ENCODE data around the gene RABL2B. TPM values are rescaled to one million over a fixed set of nuclear protein-coding genes. Genes with fewer than 3 reads are reported as not detected.

Gene RABL2B
- total RNA-seq, 1 experiment from 2014 or later, result 19.0 TPM

- no peak overlapping the region for H3K4me2 ChIP-seq (ENCODE audit: insufficient read depth, insufficient read length, low read length)
- no CpG with 5 or more reads among the region's 40 CpGs for WGBS (ENCODE audit: extremely low coverage, insufficient read length, low lambda C conversion rate)
- peaks cover 75% of the 10 kb centered on the region for H3K27me3 Mint-ChIP-seq (ENCODE audit: low read depth)
Observed at GRCh38 chr22:50719814-50720300, 63.6 kb downstream of the RABL2B start.

More at GRCh38 chr22:50719814-50720300, 63.6 kb downstream of the RABL2B start:
- no peak overlapping the region for H3K27ac ChIP-seq (ENCODE audit: insufficient read length, low read depth, low read length)
- Mint-ChIP-seq H3K27ac (no peak overlapping the region), H3K4me1 (peaks cover 8 to 14% of the 10 kb centered on the region in 2 experiments), H3K9me3 (peaks cover 0 to 4% of the 10 kb centered on the region in 2 experiments; a peak in 2 of 5 replicates), H3K4me3 (peak overlapping the region; percentile 14 to 71; a peak in 3 of 5 replicates), H3K36me3 (ENCODE audit: insufficient read depth in 1 of 3, low read depth in 3 of 3) (peaks cover 4 to 13% (median 9%) of the 10 kb centered on the region in 3 experiments; a peak in 6 of 7 replicates)
- no peak overlapping the region for H4K91ac ChIP-seq (ENCODE audit: insufficient read length, low read depth, low read length)
- no peak for TF ChIP-seq CTCF (conservative IDR thresholded peaks at IDR 0.05)
- H3T11ph ChIP-seq (ENCODE audit: low read length), result no peak overlapping the region
- H3K4ac ChIP-seq (ENCODE audit: low read depth, low read length), result no peak overlapping the region
- no peak overlapping the region for H3K18ac ChIP-seq (ENCODE audit: insufficient read length, low read depth, low read length)
- no peaks in the 10 kb centered on the region for H3K9me3 ChIP-seq (ENCODE audit: control insufficient read depth, low read depth, low read length)
- no peak overlapping the region for H2BK5ac ChIP-seq (ENCODE audit: insufficient read length, low read length)
- no peak overlapping the region for H4K8ac ChIP-seq (replicated peaks; ENCODE audit: insufficient read length, low read depth, low read length)
- peaks cover 40% of the 10 kb centered on the region; the same call in 1 of the 2 replicates for H3K27me3 ChIP-seq (ENCODE audit: insufficient read depth, low read length)
- no peak overlapping the region; the same call in 1 of the 2 replicates for H3K14ac ChIP-seq (ENCODE audit: insufficient read depth, low read length)
- H2AK5ac ChIP-seq (ENCODE audit: insufficient read length, low read length), result no peak overlapping the region
- H2BK20ac ChIP-seq (ENCODE audit: low read depth, low read length, poor library complexity, severe bottlenecking), result no peak overlapping the region
- H2AFZ ChIP-seq (ENCODE audit: low read length), result no peak overlapping the region
- no peak overlapping the region for H2BK15ac ChIP-seq (ENCODE audit: low read depth, low read length)
- no peak overlapping the region for H3K9ac ChIP-seq (ENCODE audit: extremely low read depth, insufficient read length, low read length)
- H3K23me2 ChIP-seq (ENCODE audit: insufficient read length, low read depth, low read length, poor library complexity, severe bottlenecking), result peaks cover 9% of the 10 kb centered on the region
- H4K5ac ChIP-seq (ENCODE audit: insufficient read length, low read depth, low read length), result no peak overlapping the region
- no peaks in the 10 kb centered on the region for H3K4me1 ChIP-seq (ENCODE audit: insufficient read depth, low read length)
- no peaks in the 10 kb centered on the region for H4K20me1 ChIP-seq (ENCODE audit: control insufficient read depth, insufficient read depth, insufficient read length)
- H2BK120ac ChIP-seq (ENCODE audit: low read depth, low read length, poor library complexity, severe bottlenecking), result no peak overlapping the region
- no peaks in the 10 kb centered on the region for H3K79me1 ChIP-seq (ENCODE audit: insufficient read depth, low read depth, low read length, poor library complexity, severe bottlenecking)
- H2BK12ac ChIP-seq (ENCODE audit: insufficient read length, low read depth, low read length), result no peak overlapping the region
- H3K56ac ChIP-seq (ENCODE audit: insufficient read length, low read depth, low read length), result no peak overlapping the region
- H3K79me2 ChIP-seq (ENCODE audit: insufficient read depth, low read length), result no peaks in the 10 kb centered on the region
- DNase-seq, result no peak
- H3K23ac ChIP-seq (ENCODE audit: insufficient read length, low read depth, low read length), result no peak overlapping the region
